ENCODE measurements around the gene ACKR2.

DNA sequence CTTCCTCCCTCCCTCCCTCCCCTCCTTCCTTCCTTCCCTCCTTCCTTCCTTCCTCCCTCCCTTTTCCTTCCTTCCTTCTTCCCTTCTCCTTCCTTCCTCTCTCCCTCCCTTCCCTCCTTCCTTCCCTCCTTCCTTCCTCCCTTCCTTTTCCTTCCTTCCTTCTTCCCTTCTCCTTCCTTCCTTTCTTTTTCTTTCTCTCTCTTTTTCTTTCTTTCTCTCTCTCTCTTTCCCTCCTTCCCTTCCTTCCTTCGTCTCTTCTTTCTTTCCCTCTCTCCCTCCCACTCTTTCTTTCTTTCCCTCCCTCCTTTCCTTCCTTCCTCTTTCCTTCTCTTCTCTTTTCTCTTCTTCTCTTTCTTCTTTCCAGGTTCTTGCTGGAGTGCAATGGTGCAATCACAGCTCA is 94.8 kb downstream of the ACKR2 start:
- TF ChIP-seq EZH2 (IDR thresholded peaks at IDR 0.05; ENCODE audit: low read depth, unreplicated experiment) = no peak
- TF ChIP-seq, protein P1, sequence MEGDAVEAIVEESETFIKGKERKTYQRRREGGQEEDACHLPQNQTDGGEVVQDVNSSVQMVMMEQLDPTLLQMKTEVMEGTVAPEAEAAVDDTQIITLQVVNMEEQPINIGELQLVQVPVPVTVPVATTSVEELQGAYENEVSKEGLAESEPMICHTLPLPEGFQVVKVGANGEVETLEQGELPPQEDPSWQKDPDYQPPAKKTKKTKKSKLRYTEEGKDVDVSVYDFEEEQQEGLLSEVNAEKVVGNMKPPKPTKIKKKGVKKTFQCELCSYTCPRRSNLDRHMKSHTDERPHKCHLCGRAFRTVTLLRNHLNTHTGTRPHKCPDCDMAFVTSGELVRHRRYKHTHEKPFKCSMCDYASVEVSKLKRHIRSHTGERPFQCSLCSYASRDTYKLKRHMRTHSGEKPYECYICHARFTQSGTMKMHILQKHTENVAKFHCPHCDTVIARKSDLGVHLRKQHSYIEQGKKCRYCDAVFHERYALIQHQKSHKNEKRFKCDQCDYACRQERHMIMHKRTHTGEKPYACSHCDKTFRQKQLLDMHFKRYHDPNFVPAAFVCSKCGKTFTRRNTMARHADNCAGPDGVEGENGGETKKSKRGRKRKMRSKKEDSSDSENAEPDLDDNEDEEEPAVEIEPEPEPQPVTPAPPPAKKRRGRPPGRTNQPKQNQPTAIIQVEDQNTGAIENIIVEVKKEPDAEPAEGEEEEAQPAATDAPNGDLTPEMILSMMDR (conservative IDR thresholded peaks at IDR 0.05; ENCODE audit: low read depth in 2 of 2) = no peak
- no peak for TF ChIP-seq REST (IDR thresholded peaks at IDR 0.05; ENCODE audit: unreplicated experiment)

Measured in GM23338 (cell line).